Stimulated activated CD8-positive, alpha-beta memory T cell treated with anti-CD3 and anti-CD28 coated beads, Interleukin-2, amount 100 ng/mL, for 1 hour (primary cell): ENCODE results near the gene ADD3.
"Not testable (repeated sequence)": the region's sequence is repeated elsewhere in the genome, so short reads cannot be mapped to it uniquely, and the experiment has no call there.

Experiments used
- DNase-seq, 2 donors: peaks; one replicate each; pipeline ENCODE4 v3.0.0-alpha.2; 2020; ENCODE audit warnings: low read depth in 2 of 2

The ADD3 gene

DNA sequence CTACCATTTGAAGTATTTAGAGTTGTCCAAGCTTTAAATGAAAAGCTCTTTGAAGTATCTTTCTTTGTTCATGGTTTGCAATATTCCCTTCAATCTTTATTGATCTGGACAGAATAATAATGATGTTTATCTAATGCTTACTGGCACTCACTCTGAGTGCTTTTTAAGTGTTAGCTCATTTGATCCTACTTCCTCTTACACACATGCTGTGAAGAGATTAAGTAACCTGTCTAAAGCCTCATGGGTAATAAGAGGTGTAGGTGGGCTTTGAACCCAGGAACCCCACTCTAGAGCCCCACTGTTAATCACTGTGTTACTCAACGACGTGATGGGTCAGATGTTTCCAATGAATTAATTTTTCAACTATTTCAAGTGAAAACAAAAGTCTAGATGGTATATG is 31.1 kb upstream of the ADD3 start:
- DNase-seq = no peak

DNA sequence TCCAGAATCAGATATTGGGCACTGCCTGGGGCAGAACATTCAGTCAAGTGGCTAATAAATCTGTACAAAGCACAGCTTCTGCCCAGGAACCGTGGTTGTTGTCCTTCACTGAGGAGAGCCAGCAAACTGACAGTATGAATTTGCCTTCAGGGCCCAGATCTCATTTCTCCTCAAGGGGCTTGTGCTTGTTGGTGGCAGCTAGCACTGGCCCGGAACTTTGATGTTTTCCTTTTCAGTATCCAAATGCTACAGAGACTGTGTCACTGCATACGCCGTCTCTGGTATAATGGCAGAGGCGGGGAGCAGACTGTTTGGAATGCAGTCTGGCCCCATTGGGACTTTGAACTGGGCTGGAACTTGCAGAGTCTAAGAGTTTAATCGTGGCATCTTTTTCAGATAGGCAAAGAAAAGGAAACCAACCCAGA is 30.4 kb upstream of the ADD3 start:
- no peak for DNase-seq

DNA sequence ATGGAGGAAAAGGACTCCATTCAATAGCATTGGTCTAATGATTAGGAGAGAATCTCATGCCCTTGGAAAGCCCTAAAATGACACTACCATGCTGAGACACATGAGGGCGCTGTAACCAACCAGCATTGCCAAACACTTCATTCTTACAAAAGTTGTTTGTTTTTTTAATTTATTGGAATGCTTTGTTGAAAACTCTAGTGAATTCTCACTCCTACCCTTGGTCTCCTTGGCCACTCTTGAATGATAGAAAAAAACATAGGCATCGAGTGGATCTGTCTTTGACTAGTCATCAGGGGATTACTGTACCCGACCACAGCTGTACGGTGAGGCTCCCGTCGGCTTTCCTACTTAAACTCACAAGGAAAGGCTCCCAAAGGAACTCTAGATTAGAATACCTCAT is 29.3 kb upstream of the ADD3 start:
- DNase-seq = peak; percentile 35 to 45

DNA sequence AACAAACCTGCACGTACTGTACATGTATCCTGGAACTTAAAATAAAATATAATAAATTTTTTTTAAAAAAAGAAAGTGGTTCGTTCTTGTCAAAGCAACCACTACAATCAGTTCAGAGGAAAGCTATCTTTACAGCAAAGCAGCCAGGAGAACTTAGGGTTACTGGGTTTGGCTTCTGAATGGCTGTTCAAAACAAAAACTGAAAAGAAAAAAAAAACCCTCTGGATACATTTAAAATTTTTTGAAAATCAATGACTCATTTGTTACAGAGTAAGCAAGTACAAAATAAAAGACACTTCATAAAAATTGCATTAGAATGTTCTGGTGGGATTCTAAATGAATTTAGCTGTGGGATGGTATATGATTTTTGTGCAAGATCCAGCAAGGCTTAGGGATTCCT is 28.6 kb upstream of the ADD3 start:
- DNase-seq = no peak

DNA sequence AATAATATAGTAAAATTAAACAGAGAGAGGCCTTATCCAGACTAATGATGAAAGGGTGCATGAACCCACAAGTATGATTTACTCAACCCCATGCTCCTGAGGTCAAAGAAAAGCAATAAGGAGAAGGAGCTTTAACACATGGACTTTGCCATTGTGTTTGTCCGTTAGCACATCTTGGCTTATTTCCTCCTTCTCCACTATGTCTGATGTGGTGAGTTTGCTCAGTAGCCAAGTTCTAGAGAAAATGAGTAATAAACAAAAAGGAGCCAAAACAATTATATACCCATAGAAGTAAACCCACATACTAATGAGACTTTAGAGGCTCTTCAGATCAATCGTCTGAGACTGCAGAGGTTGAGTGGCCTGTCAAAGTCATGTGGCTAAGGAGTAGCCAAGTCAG is 26.1 kb upstream of the ADD3 start:
- DNase-seq = no peak

DNA sequence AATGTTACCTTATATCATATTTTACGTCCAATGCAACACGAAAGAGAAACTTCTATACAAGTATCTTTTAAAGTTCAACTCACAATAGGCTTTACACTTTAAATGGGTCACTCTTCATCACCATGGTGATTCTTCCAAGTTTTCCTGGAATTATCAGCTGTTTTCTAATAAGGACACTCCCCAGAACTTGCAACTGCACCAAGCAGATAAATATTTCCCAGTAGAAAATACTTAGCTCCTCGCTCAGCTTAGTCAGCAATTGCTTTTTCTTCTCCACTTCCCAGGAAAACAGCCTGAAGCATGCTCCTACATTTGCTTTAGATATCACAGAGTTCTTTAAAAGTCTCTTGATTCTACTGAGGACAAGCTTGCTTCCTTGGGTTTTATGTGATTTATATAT is 25.7 kb upstream of the ADD3 start:
- DNase-seq = no peak

DNA sequence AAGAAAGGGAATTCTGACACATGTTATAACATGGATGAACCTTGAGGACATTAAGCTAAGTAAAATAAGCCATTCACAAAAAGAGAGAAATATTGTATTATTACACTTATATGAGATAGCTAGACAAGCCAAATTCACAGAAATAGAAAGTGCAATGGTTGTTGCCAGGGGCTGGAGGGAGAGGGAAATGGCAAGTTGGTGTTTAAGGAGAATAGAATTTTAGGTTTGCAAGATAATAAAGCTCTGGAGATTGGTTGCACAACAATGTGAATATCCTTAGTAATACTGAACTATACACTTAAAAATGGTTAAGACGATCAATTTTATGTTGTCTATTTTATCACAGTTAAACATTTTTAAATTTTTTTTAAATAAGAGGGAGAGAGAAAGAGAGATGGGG is 25.0 kb upstream of the ADD3 start:
- no peak for DNase-seq

DNA sequence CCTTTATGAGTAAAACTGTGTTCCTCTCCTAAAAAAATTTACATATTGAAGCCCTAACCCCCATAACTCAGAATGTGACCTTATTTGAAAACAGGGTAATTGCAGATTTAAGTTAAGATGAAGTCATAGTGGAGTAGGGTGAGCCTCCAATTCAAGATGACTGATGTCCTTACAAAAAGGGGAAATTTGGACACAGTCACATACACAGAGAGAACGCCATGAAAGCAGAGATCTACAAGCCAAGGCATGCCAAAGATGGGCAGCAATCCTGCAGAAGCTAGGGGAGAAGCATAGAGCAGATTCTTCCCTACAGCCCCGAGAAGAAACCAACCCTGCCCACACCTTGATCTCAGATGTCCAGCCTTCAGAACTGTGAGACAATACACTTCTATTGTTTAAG is 23.8 kb upstream of the ADD3 start:
- DNase-seq = no peak

DNA sequence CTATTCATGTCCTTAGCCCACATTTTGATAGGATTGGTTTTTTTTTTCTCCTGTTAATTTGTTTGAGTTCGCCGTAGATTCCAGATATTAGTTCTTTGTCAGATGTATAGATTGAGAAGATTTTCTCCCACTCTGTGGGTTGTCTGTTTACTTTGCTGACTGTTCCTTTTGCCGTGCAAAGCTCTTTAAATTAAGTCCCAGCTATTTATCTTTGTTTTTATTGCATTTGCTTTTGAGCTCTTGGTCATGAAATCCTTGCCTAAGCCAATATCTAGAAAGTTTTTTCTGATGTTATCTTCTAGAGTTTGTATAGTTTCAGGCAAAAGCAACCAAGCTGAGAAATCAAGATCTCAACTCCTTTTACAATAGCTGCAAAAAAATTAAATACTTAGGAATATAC is 22.0 kb upstream of the ADD3 start:
- not testable (repeated sequence) for DNase-seq

DNA sequence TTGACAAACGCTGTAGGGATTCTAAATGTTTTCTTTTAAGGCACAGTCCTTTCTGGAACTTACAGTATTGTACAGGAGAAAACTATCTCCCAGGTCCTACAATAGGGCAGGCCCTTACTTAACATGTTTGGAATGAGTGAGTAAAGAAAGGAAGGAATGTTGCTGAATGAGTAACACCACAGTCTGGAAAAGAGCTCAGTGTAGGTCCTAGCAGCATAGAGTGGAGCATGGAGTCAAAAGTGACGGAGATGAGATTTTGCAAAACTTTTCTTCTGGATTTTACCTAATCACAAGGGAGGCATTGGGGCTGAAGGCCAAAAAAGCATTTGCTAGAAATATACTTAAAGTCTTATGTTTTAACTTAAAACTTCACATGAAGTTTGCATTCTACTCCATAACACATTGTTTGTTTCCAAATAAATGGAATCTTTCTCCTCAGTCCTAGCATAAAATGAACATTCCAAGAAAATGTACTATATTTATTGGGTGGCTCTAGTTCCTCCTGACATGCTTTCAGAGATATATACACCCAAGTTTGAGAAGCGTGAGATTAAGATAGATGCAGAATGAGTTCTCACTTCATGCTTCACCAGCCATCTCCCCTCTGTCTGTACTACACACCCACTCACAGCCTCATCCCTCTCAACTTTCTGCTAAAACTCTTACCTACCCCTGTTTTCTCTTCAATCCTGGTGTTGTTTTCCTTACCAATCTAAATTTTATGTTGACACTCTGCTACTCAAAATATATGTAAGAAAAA is 20.2 kb upstream of the ADD3 start:
- DNase-seq = no peak

DNA sequence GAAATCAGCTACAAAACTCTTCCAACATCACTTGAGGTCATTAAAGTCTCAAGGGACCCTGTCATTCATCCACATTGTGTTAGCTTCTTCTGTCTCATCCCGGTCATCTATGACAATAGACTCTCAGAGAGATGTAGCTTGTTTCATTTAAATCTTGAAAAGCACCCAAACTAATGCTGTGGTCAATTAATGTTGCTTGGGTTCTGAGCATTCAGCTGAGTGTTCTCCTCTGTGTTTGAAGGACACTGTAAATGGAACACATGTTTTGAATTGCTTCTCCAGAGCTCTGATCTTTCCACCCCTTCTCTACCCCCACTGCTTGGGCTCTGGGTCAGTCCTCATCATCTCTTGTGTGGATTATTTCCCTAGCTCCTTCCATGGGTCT is 19.6 kb upstream of the ADD3 start:
- DNase-seq = no peak

DNA sequence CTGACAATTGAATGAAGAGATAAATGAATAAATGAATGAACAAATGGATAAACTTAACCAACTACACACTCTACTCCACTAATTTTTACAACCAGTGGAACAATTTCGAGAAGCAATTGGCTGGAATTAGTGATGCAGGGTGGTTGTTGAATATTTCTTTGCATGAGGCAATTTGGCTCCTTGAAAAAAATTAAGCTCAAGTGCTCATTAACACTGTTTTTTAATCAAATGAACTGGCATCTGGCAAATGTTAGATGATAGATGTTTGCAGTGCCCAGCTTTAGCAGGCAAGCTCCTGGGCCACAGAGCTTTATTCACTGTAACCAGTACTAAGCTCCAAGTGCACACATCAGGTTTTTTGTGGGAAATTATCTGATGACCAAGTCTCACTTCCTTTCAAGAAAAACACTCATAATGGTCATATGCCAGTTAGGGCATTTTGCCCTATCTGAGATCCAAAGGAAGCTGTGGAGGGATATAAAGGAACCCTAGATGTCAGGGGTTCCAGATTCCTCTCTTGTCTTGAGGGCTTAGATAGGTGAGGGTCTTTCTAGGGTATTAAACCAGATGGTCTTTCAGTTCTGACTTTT is 16.4 kb upstream of the ADD3 start:
- no peak for DNase-seq

DNA sequence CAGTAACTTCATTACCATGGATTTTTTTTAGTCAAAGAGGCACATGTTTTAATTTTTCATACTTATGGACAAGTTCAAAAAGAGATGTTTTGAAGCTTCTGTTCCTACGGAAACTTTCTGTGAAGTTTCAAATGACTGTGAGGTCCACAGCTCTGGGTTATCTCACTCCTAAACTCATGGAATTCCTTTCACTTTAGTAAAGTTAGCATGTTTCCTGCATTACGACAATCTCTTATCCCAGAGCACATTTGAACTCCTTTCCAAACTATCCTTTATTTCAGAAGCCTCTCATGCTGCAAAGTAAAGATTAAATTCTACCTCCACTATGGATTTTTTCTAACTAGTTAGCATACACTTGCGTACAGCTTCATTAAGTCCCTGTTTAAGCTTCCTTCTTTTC is 15.3 kb upstream of the ADD3 start:
- DNase-seq = no peak

DNA sequence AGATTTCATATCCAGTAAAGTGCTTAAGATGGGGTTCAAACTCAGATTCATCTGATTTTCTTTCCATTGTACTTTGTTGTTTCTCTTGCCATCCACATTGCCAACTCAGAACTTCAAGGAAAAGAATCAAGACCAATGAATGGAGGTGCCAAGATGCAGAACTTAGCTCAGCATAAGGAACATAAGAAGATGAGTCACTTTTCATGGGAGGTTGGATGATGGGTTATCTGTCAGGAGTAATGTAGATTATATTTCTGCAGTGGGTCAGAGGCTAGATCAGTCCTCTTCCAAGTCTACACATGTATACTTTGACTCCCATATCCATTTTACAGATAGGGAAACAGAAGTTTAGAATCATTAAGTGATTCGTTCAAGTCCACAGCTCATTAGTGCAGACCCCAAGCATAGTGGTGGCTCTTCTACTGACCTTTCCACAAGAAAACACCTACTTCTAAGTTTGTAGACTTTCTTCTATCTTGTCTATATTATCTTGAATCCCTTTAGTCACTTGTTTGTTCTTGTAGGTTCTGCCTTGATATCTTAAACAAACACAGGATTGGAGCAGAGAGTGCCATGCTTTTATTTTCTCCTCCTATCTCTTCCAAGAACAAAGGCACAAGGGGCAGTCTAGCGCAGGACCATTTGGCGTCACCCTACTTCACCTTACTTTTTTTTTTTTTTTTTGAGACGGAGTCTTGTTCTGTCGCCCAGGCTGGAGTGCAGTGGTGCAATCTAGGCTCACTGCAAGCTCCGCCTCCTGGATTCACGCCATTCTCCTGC is 14.0 kb upstream of the ADD3 start:
- no peak for DNase-seq

DNA sequence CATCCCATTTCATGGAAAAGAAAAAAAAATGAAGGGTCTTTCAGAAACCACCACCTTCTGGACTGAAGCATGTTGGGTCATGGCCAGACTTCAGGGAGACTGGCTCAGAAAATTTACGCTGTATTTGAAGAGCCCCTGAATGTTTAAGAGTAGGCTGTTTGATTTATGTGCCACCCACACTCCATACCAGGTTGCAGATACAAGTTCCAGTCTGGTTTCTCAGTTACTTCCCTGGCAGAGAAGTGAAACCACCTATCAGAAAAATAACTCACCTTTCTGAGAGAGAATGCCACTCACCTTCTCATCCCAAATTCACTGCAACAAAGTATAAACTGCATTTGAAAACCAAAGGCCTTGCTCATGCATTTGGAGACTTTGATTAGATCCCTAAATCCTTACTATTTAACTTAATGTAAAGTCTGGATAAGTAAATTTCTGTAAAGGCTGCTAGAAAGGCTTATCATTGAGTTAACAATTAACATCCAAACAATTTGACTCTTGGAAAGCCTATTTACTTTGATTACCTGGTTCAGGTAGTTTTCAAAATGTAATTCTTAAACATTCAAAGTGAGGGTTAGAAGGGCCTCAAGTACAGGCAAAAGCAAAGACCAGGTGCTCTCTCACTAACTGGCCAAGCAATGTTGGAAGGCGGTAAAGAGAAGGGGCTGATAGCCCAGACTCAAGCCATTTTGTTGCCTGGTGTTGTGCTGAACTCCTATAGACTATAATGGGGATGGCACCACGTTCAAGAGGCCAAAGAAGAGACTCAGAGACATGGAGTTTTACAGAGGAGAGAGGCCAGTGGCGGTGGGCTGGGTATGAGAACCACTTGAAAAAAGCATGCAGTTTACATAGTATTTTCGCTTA is 12.8 kb upstream of the ADD3 start:
- DNase-seq = no peak

DNA sequence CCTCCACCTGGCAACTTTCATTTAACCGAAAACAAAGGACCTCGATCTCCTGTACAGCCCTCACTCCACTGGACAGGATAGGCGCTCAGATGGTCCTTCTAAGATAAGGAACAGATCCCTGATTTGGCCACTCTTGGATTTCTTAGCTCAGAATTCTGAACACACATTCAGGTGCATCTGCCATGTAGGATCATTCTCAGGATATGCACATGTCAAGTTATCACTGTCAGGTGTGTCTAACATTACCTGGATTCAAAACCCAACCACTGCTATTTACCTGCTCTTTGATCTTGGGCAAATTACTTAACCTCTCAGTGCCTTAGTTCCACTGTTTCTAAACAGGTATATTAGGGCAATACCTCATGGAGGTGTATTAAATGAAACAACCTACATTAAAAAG is 12.2 kb upstream of the ADD3 start:
- DNase-seq = no peak

DNA sequence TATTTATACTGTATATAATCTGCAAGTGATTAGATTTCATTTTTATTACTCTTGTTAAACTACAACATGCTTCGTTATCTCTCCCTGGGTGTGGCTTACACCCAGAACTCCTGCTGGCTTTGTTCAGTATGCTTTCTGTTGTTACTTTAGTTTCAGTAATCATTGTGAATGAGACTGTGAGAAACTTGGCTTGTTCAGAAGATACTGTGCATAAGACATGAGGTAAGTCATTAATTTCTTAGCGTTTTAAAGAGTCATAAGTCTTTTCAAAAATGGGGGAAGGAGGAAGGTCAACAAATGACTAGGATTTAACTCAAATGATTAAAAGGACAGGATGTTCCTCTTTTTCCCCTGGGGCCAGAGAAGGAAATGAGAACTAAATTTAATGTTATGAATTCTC is 11.6 kb upstream of the ADD3 start:
- DNase-seq = no peak

DNA sequence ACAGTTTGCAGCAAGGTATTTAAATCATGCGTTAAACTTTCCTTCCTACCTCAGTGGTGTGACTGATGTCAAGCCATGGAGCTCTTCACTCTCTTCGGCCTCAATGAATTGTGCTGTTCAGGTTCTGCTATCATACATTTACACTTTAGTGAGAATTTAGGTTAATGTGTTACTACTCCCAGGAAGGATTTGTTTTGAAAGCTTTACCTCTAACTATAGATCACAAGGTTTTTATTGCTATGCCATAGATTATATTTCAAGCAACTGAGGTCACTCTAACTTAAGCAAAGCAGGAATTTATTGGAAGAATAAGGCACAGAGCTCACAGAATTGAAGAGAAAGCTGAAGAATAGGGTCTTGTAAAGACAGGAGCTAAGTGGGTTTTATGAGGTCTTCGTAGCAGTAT is 11.0 kb upstream of the ADD3 start:
- no peak for DNase-seq

DNA sequence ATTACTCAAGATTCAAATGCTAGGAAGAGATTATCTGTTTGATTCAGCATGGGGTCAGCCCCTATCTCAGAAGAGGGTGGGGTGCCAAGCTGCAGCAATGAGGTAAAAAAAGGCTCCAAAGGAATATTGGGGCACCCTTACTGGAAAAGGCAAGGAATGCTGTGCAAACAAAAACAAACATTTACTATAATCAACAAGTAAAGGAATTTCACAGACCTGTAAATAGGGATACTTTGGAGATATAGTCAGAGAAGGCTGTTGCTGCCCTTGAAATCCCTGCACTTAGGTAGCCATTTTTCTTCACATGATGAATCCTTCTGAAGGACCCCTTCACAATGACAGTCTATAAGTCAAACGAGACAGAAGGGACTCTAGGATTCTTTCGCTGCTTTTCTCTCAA is 10.6 kb upstream of the ADD3 start:
- no peak for DNase-seq

DNA sequence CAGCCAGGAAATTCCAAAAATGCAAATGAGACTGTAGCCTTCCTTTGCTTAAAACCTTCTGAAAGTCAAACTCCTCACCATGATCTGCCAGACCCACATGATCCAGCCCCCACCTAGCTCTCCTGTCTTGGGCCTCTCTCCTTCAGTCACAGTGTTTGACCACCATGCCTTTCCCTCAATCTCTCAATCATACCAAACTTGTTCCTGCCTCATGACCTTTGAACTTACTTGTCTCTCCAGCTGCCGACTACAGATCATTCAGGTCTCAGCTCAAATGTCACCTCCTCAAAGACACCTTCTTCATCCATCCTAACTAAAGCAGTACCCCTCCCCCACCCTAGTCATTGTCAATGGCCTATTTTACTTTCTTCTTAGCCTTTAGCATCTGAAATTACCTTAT is 9.3 kb upstream of the ADD3 start:
- DNase-seq = no peak

DNA sequence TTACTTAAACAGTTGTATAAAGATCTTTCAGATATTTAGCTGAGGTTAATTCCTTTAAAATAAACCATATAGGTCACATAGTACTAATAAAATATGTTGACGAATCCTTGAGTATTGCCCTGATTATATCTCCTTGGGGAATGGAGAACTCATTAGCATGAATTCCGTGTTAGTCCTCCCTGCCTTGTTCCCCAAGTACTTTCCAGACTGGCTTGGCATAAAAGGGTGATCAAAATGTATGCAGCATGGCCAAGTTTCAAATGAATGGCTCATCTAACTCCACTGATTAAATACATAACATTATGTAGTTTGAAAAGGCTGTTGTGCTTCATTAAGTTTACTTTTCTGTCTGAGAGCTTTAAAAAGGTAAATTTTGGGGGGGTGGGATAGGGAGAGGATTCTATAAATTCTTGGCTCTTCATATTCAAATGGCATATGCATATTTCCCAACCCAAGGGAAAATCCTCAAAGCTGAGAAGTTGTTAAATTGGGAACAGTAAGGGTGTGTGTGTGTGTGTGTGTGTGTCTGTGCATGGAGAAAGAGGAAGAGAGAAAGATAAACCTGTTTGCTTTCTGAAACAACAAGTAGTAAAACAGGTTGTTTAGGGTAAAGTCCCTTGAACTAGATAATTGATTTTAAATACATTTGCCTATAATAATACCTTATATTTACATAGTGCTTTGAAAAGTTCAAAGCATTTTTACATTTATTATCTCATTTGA is 4.8 kb upstream of the ADD3 start:
- DNase-seq = no peak

DNA sequence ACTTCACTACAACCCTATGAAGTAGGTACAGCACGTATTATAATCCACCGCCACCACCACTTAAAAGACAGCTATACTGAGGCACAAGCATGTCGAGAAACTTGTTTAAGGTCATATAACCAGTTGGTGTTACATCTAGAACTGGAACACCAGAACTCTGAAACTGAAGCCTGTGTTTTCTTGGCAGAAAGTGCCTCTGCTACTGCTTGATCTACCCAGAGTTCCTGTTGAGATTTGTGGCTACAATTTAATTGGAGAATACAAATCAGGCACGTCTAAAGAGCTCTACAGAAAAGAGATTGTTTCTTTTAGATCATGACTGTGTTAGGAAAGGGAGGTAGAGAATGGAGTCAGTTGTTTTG is 4.3 kb upstream of the ADD3 start:
- DNase-seq = no peak
